HepG2 (cell line): ENCODE measurements around the gene PWP1. TPM values are rescaled to one million over a fixed set of nuclear protein-coding genes. Genes with fewer than 3 reads are reported as not detected.

ENCODE experiments used
- DRAP1 ChIP-seq: IDR thresholded peaks from 2 replicates; pipeline ENCODE4 v1.6.1; 2016; ENCODE audit warnings: missing genetic modification reagents, missing compliant biosample characterization
- HNF1A ChIP-seq, 2 experiments: sonication (generic) in 1 of 2; formaldehyde crosslinking in 1 of 2; IDR thresholded peaks; 2 replicates each; pipeline versions ENCODE4 v1.4.0 to v1.6.1; 2016 to 2020; ENCODE audit warnings: borderline replicate concordance in 1 of 2, low read depth in 1 of 2, mild to moderate bottlenecking in 1 of 2, missing genetic modification reagents in 1 of 2
- PATZ1 ChIP-seq: sonication (generic); formaldehyde crosslinking; IDR thresholded peaks from 2 replicates; pipeline ENCODE4 v1.4.0; 2020; ENCODE audit warnings: missing genetic modification reagents
- PLSCR1 ChIP-seq: sonication (generic); formaldehyde crosslinking; IDR thresholded peaks from 2 replicates; pipeline ENCODE4 v1.5.0; 2020; ENCODE audit warnings: missing genetic modification reagents, mild to moderate bottlenecking, borderline replicate concordance
- U2AF1 ChIP-seq: fragments of 200-400 bp; formaldehyde crosslinking; optimal IDR thresholded peaks from 2 replicates; pipeline ENCODE3; 2017; ENCODE audit warnings: mild to moderate bottlenecking, low read depth, low read length
- ZEB1 ChIP-seq: IDR thresholded peaks from 2 replicates; pipeline ENCODE4 v1.6.1; 2012; ENCODE audit warnings: mild to moderate bottlenecking, low read depth, inconsistent platforms; ENCODE audit not compliant: insufficient replicate concordance
- ZFP82 ChIP-seq: sonication (generic); formaldehyde crosslinking; IDR thresholded peaks from 2 replicates; pipeline ENCODE4 v1.5.1; 2020; ENCODE audit warnings: mild to moderate bottlenecking, missing genetic modification reagents, borderline replicate concordance
- ZFYVE20 ChIP-seq: sonication (generic); formaldehyde crosslinking; IDR thresholded peaks from 2 replicates; pipeline ENCODE4 v1.8.0; 2023; ENCODE audit warnings: low read depth, mild to moderate bottlenecking, moderate library complexity, missing genetic modification reagents, borderline replicate concordance
- ZGPAT ChIP-seq: IDR thresholded peaks from 2 replicates; pipeline ENCODE4 v1.6.1; 2016; ENCODE audit warnings: mild to moderate bottlenecking
- ZNF264 ChIP-seq: sonication (generic); formaldehyde crosslinking; IDR thresholded peaks from 2 replicates; pipeline ENCODE4 v1.4.0; 2020; ENCODE audit warnings: missing genetic modification reagents
- ZNF280D ChIP-seq: sonication (generic); formaldehyde crosslinking; IDR thresholded peaks from 2 replicates; pipeline ENCODE4 v1.5.1; 2020; ENCODE audit warnings: mild to moderate bottlenecking, missing genetic modification reagents
- ZNF383 ChIP-seq: sonication (generic); formaldehyde crosslinking; IDR thresholded peaks from 2 replicates; pipeline ENCODE4 v1.4.0; 2020; ENCODE audit warnings: missing genetic modification reagents, mild to moderate bottlenecking, borderline replicate concordance
- ZNF460 ChIP-seq: sonication (generic); formaldehyde crosslinking; IDR thresholded peaks from 2 replicates; pipeline ENCODE4 v1.5.1; 2020; ENCODE audit warnings: missing genetic modification reagents, mild to moderate bottlenecking, borderline replicate concordance
- ZNF569 ChIP-seq: sonication (generic); formaldehyde crosslinking; IDR thresholded peaks from 2 replicates; pipeline ENCODE4 v1.5.0; 2020; ENCODE audit warnings: mild to moderate bottlenecking, missing genetic modification reagents, moderate library complexity, borderline replicate concordance
- ZNF879 ChIP-seq: sonication (generic); formaldehyde crosslinking; IDR thresholded peaks from 2 replicates; pipeline ENCODE4 v1.8.1; 2023; ENCODE audit warnings: missing genetic modification reagents
- polyA plus RNA-seq, 8 experiments: library from polyadenylated mRNA; depleted of rRNA in 3 of 8; stranded (reverse) in 7 of 8; unstranded in 1 of 8; fragments of >200 nt; fragmentation: Illumina TruSeq in 4 of 8; extraction: Trizol in 4 of 8; gene quantifications; 2 replicates each; pipeline versions ENCODE4 v1.2.1 to v1.2.3, GENCODE V29; 2011 to 2016; ENCODE audit warnings: low read depth in 4 of 8, missing spikeins in 1 of 8, mixed read lengths in 1 of 8; ENCODE audit not compliant: insufficient read depth in 1 of 8
- total RNA-seq, 5 experiments: library from RNA; depleted of rRNA; stranded (reverse); fragments of >200 nt; fragmentation: Illumina TruSeq; extraction: Trizol; gene quantifications; 2 replicates each; pipeline ENCODE4 v1.2.3, GENCODE V29; 2016; ENCODE audit warnings: low read depth in 1 of 5

The PWP1 gene
- total and polyA plus RNA-seq, 2 of the 13 experiments (the other 11 are each of a cell fraction or from before 2014, with no cell fraction given), result 65.9 to 70.2 TPM

- TF ChIP-seq ZNF383 (CRISPR knock-in tag) (no peak), ZGPAT (CRISPR knock-in tag) (0 out of 2 replicates have a peak, but pooled peaks have one; percentile 16), U2AF1 (no peak), DRAP1 (CRISPR knock-in tag) (peak; percentile 33; the same call in 1 of the 2 replicates), ZFP82 (CRISPR knock-in tag) (no peak; the same call in 1 of the 2 replicates), ZNF280D (no peak), ZNF569 (CRISPR knock-in tag) (no peak), PLSCR1 (CRISPR knock-in tag) (no peak), ZFYVE20 (CRISPR knock-in tag) (no peak), ZNF264 (no peak), ZNF879 (CRISPR knock-in tag) (no peak), PATZ1 (CRISPR knock-in tag) (peak; percentile 76), ZNF460 (CRISPR knock-in tag) (no peak), ZEB1 (no peak), HNF1A (IDR thresholded peaks at IDR 0.05; ENCODE audit: low read depth) (no peak), HNF1A (CRISPR knock-in tag; IDR thresholded peaks at IDR 0.05; ENCODE audit: borderline replicate concordance) (0 out of 2 replicates have a peak, but pooled peaks have one; percentile 29)
Measured at GRCh38 chr12:107760809-107761501, 75.4 kb downstream of the PWP1 start, which contains the start of gene PRDM4 (continued).
